ENCODE measurements around the gene METTL25B.
"Not testable (repeated sequence)": the region's sequence is repeated elsewhere in the genome, so short reads cannot be mapped to it uniquely, and the experiment has no call there.

METTL25B gene

GRCh38 chr1:156760796-156761104 lies 32.5 kb downstream of the METTL25B start:
- Histone ChIP-seq H3K36me3 (ENCODE audit: control insufficient read depth, insufficient read depth, low read length) (no peaks in the 10 kb centered on the region), H3K4me3 (ENCODE audit: low read length) (no peak overlapping the region), H3K4me1 (ENCODE audit: control insufficient read depth, insufficient read depth, low read length) (no peaks in the 10 kb centered on the region), H3K27me3 (ENCODE audit: control insufficient read depth, insufficient read depth, low read length) (no peaks in the 10 kb centered on the region), H3K9ac (ENCODE audit: low read length) (no peak overlapping the region), H3K27ac (ENCODE audit: low read depth, low read length) (no peak overlapping the region)

DNA sequence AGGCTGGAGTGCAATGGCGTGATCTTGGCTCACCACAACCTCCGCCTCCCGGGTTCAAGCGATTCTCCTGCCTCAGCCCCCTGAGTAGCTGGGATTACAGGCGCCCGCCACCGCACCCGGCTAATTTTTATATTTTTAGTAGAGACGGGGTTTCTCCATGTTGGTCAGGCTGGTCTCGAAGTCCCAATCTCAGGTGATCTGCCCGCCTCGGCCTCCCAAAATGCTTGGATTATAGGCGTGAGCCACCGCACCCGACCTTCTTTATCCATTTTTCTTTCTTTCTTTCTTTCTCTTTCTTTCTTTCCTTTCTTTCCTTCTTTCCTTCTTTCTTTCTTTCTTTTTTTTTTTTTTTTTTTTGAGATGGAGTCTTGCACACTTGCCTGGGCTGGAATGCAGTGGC lies 36.9 kb downstream of the METTL25B start:
- H3K9ac ChIP-seq (ENCODE audit: low read length); H3K27ac ChIP-seq (ENCODE audit: low read depth, low read length); H3K36me3 ChIP-seq (ENCODE audit: control insufficient read depth, insufficient read depth, low read length); H3K4me3 ChIP-seq (ENCODE audit: low read length); H3K27me3 ChIP-seq (ENCODE audit: control insufficient read depth, insufficient read depth, low read length): not testable (repeated sequence)
- H3K4me1 ChIP-seq (ENCODE audit: control insufficient read depth, insufficient read depth, low read length): peaks cover 17% of the 10 kb centered on the region

DNA sequence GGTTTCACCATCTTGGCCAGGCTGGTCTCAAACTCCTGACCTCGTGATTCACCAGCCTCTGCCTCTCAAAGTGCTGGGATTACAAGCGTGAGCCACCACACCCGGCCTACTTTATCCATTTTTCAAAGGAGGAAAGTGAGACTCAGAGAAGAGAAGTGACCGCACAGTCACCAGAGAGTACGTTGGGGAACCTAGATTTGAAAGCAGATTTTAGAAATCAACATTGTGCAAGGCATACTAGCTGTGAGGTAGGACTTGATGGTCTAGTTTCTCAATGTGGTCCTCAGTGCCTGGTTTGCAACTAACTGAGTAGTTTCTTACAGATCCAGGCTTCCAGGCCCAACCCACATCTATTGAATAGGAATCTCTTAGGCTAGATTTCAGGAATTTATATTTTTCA lies 37.4 kb downstream of the METTL25B start:
- Histone ChIP-seq H3K4me1 (ENCODE audit: control insufficient read depth, insufficient read depth, low read length) (peaks cover 17% of the 10 kb centered on the region), H3K36me3 (ENCODE audit: control insufficient read depth, insufficient read depth, low read length) (peaks cover under 1% of the 10 kb centered on the region), H3K27ac (ENCODE audit: low read depth, low read length) (no peak overlapping the region), H3K9ac (ENCODE audit: low read length) (no peak overlapping the region), H3K4me3 (ENCODE audit: low read length) (no peak overlapping the region), H3K27me3 (ENCODE audit: control insufficient read depth, insufficient read depth, low read length) (no peaks in the 10 kb centered on the region)

GRCh38 chr1:156766298-156767100 lies 38.2 kb downstream of the METTL25B start:
- Histone ChIP-seq H3K4me3 (ENCODE audit: low read length) (peak overlapping the region; percentile 85), H3K36me3 (ENCODE audit: control insufficient read depth, insufficient read depth, low read length) (peaks cover 8% of the 10 kb centered on the region), H3K4me1 (ENCODE audit: control insufficient read depth, insufficient read depth, low read length) (peaks cover 24% of the 10 kb centered on the region), H3K27ac (ENCODE audit: low read depth, low read length) (peak overlapping the region; percentile 95), H3K9ac (ENCODE audit: low read length) (peak overlapping the region; percentile 54), H3K27me3 (ENCODE audit: control insufficient read depth, insufficient read depth, low read length) (no peaks in the 10 kb centered on the region)

DNA sequence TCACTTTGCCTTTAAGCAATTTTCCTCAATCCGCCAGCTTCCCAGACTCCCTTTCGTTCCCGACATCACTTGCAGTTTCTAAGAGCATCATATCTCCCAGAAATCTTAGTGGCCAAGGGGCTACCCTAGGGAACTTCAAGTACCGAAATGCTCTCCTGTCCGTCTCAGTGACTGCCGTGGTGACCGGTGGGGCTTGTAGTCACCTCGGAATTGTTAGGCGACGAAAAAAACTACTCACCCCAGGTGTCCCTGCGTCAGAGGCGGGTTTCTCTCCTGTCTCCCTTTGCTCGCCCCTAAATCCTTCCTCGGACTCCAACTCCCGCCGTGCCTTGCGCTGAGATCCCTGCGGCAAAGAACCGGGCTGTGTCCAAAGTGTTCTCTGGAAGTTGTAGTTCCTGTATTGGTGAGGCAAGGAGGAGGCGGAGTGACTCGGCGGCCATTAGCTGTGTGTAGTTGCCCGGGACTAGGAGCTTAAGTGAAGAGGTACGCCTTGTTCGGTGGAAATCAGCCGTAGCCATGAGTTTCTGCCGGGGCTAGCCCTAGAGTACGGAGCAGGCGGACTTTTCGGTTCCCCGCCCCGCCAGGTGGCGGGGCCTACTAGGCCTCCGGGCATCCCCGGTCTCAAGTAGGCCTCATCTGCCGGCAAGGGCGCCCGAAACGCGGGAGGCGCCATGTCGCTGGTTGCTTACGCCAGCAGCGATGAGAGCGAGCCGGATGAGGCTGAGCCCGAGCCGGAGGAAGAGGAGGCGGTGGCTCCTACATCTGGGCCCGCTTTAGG lies 39.0 kb downstream of the METTL25B start, which contains the start of gene PRCC:
PRCC (plus strand) TSS at position 435 of the 778 bp plus-strand sequence; CDS start at position 672, 237 bp downstream.
- Histone ChIP-seq H3K4me1 (ENCODE audit: control insufficient read depth, insufficient read depth, low read length) (peaks cover 24% of the 10 kb centered on the region), H3K27ac (ENCODE audit: low read depth, low read length) (peak within 1 kb of the TSS; percentile 95), H3K9ac (ENCODE audit: low read length) (peak within 1 kb of the TSS; percentile 82), H3K36me3 (ENCODE audit: control insufficient read depth, insufficient read depth, low read length) (peaks cover 8% of the 10 kb centered on the region), H3K27me3 (ENCODE audit: control insufficient read depth, insufficient read depth, low read length) (no peaks in the 10 kb centered on the region), H3K4me3 (ENCODE audit: low read length) (peak within 1 kb of the TSS; percentile 90)

GRCh38 chr1:156767879-156768604 lies 39.8 kb downstream of the METTL25B start:
- no peaks in the 10 kb centered on the region for H3K27me3 ChIP-seq (ENCODE audit: control insufficient read depth, insufficient read depth, low read length)
- peak overlapping the region; percentile 82 for H3K9ac ChIP-seq (ENCODE audit: low read length)
- H3K4me3 ChIP-seq (ENCODE audit: low read length): peak overlapping the region; percentile 90
- peaks cover 8% of the 10 kb centered on the region for H3K36me3 ChIP-seq (ENCODE audit: control insufficient read depth, insufficient read depth, low read length)
- peak overlapping the region; percentile 90 for H3K27ac ChIP-seq (ENCODE audit: low read depth, low read length)
- H3K4me1 ChIP-seq (ENCODE audit: control insufficient read depth, insufficient read depth, low read length): peaks cover 31% of the 10 kb centered on the region

DNA sequence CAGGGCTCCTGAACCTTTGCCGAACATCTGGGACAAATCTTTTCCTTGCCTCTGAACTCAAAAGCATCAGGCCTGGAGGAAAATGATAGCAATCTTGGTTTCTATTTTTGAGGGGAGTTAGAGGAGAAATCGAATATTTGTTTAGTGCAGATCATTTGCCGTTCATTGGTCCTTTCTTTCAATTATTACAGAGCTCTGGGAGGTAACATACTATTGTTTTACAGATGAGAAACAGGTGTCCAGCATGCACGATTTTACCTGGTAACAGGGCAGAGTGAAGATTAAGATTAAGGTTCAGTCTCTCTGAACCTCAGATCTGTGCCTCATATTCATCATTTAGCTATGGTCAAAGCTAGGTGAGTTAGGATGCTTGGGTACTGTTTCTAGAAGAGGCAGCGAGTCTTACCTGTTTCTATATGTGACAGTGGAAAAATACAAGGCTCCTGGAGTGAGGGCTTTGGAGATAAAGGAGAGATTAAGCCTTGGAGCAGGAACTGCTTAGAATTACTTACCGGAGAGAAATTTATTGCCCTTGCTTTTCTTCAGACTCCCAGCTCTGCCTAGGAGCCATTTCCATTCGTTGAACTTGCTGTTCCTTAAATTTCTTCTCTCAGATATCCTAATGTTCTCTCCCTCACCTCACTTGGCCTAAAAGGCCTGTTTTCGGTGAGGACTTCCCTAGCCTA lies 40.5 kb downstream of the METTL25B start:
- H3K27me3 ChIP-seq (ENCODE audit: control insufficient read depth, insufficient read depth, low read length): no peaks in the 10 kb centered on the region
- H3K36me3 ChIP-seq (ENCODE audit: control insufficient read depth, insufficient read depth, low read length): peaks cover 8% of the 10 kb centered on the region
- peaks cover 35% of the 10 kb centered on the region for H3K4me1 ChIP-seq (ENCODE audit: control insufficient read depth, insufficient read depth, low read length)
- peak overlapping the region; percentile 90 for H3K4me3 ChIP-seq (ENCODE audit: low read length)
- peak overlapping the region; percentile 82 for H3K9ac ChIP-seq (ENCODE audit: low read length)
- H3K27ac ChIP-seq (ENCODE audit: low read depth, low read length): no peak overlapping the region

- Histone ChIP-seq H3K27ac (ENCODE audit: low read depth, low read length) (no peak overlapping the region), H3K9ac (ENCODE audit: low read length) (no peak overlapping the region), H3K4me3 (ENCODE audit: low read length) (no peak overlapping the region), H3K4me1 (ENCODE audit: control insufficient read depth, insufficient read depth, low read length) (peaks cover 28% of the 10 kb centered on the region), H3K36me3 (ENCODE audit: control insufficient read depth, insufficient read depth, low read length) (peaks cover 8% of the 10 kb centered on the region), H3K27me3 (ENCODE audit: control insufficient read depth, insufficient read depth, low read length) (no peaks in the 10 kb centered on the region)
Observed at GRCh38 chr1:156772222-156772621, 44.0 kb downstream of the METTL25B start.

DNA sequence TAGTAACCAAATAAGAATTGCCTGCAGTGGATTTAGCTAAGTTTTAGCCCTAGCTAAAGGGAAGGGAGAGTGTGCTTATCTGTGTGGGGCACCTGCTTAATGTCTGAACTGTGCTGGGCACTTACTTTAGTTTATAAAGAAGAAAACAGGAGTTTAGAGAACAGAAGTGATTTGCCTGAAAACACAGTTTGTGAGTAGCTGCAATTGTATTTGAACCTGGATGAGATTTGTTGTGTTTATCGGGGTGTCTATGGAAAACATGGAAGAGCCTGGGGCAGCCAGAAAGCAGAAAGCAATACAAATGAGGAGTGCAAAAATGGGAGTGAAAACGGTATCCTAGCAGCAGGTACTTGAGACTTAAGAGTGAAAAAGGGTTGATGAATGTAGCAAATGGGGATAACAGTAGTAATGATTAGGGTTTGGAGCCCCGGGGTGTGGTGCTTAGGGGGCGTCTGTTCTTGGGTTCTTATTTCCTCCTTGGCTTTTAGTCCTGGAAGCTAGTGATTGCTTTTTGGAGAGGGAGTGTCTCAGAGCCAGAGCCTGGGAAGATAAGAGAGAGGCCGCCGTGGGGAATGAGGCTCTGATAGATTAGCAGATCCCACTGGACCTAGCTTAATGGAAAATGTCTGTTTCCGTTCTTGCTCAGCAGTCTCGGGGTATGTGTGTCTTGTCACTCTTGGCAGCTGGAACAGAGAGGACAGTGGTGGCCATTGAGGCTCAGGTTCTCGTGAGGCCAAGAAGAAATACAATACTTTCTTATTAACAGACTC lies 44.6 kb downstream of the METTL25B start:
- Histone ChIP-seq H3K27me3 (ENCODE audit: control insufficient read depth, insufficient read depth, low read length) (no peaks in the 10 kb centered on the region), H3K4me1 (ENCODE audit: control insufficient read depth, insufficient read depth, low read length) (peaks cover 28% of the 10 kb centered on the region), H3K4me3 (ENCODE audit: low read length) (no peak overlapping the region), H3K9ac (ENCODE audit: low read length) (no peak overlapping the region), H3K36me3 (ENCODE audit: control insufficient read depth, insufficient read depth, low read length) (peaks cover 8% of the 10 kb centered on the region), H3K27ac (ENCODE audit: low read depth, low read length) (no peak overlapping the region)

- no peaks in the 10 kb centered on the region for H3K27me3 ChIP-seq (ENCODE audit: control insufficient read depth, insufficient read depth, low read length)
- H3K4me3 ChIP-seq (ENCODE audit: low read length): no peak overlapping the region
- no peak overlapping the region for H3K27ac ChIP-seq (ENCODE audit: low read depth, low read length)
- no peak overlapping the region for H3K9ac ChIP-seq (ENCODE audit: low read length)
- H3K4me1 ChIP-seq (ENCODE audit: control insufficient read depth, insufficient read depth, low read length): peaks cover 24% of the 10 kb centered on the region
- H3K36me3 ChIP-seq (ENCODE audit: control insufficient read depth, insufficient read depth, low read length): peaks cover 8% of the 10 kb centered on the region
Observed at GRCh38 chr1:156773607-156774006, 45.3 kb downstream of the METTL25B start.

DNA sequence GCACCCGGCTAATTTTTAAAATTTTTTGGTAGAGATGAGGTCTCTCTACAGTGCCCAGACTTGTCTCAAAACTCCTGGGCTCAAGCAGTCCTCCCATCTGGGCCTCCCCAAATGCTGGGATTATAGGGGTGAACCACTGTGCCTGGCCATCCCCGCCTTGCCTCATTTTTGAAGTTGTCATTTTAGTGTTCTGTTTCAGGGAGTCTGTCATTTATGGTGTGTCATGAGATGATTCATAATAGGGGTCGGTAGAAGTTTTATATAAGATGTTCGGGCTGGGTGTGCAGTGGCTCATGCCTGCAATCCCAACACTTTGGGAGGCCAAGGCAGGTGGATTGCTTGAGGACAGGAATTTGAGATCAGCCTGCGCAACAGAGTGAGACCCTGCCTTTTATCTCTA lies 47.5 kb downstream of the METTL25B start:
- Histone ChIP-seq H3K4me1 (ENCODE audit: control insufficient read depth, insufficient read depth, low read length) (peaks cover 17% of the 10 kb centered on the region), H3K27ac (ENCODE audit: low read depth, low read length) (no peak overlapping the region), H3K9ac (ENCODE audit: low read length) (no peak overlapping the region), H3K36me3 (ENCODE audit: control insufficient read depth, insufficient read depth, low read length) (peaks cover 6% of the 10 kb centered on the region), H3K27me3 (ENCODE audit: control insufficient read depth, insufficient read depth, low read length) (no peaks in the 10 kb centered on the region), H3K4me3 (ENCODE audit: low read length) (no peak overlapping the region)
